Iris pigment epithelial cell (primary cell): ENCODE results near the gene RNF25.
A peak's percentile ranks its signal among the peaks of the same experiment; 100 is the strongest.

Source experiments
- DNase-seq: peaks from one replicate; pipeline ENCODE4 v3.0.0-alpha.2; 2011; ENCODE audit warnings: low read depth

Gene RNF25

DNA sequence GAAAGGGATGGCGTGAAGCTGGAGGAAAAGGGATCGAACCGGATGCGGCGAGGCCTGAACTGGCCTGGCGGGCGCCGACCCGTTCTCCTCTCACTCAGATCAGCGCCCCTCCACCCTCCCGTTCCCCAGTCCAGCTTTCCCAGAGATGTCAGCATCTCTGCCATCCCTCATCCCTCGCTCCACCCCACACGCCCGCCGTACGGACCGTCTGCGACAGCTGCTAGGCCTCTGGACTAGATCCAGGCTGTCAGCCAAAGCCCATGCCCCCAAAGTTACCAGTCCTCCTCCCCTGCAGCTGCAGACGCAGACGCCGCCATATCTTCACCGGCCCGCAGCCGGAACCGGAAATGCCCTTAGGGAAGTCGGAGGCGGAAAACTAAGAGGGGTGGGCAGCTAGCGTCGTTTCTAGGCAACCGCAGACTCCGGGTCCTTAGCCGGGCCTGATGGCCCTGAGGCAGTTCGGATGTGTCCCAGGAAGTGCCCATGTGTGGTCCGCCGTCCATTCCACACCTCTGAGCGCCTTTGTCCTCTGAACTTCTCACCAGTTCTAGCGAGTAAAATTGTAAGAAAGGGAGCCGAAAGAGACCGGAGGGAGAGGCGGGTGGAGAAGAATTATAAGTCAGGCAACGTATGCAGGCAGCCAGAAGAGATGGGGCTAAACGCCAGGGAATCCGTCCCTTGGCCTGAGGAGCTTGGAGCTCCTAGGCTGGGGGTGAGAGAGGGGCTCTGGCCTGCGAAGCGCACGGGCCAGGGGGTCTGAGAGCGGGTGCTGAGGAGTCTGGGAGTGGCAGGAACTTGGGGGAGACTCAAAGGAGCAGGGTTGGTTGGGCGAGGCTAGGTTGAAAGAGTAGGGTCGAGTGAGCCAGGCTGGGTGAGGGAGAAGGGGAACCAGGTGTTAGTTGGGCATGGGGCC lies at the start of gene RNF25, which contains the start of gene STK36:
TSS of gene RNF25 (minus strand) at position 349 of the 913 bp plus-strand sequence. CDS start at position 317, 32 bp downstream.
TSS of gene STK36 (plus strand) at position 433 of the 913 bp plus-strand sequence. CDS start 744 bp downstream, outside the sequence.
- DNase-seq, result peak; percentile 93

DNA sequence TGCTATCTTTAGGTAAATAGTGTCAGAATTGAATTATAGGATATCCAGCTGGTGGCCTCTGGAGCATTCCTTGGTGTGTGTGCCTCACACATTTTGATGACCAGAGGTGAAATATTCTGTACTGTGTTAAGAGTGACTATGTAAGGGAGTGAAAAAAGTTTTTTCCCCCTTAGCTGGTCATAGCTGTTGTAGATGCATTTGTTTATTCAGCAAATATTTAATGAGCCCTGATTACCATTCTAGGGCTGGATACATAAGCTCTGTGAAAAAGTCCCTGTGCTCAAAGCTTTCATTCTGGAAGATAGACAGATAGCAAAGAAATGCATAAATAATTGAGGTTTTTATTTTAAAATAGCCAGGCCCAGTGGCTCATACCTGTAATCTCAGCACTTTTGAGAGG lies 49.7 kb upstream of the RNF25 start:
- no peak for DNase-seq

GRCh38 chr2:218720048-218721041 lies 48.5 kb upstream of the RNF25 start:
- no peak for DNase-seq

- no peak for DNase-seq
These were observed 47.7 kb upstream of the RNF25 start for GRCh38 chr2:218719457-218719856.

- no peak for DNase-seq
These were observed 46.3 kb upstream of the RNF25 start for GRCh38 chr2:218718058-218718457.

DNA sequence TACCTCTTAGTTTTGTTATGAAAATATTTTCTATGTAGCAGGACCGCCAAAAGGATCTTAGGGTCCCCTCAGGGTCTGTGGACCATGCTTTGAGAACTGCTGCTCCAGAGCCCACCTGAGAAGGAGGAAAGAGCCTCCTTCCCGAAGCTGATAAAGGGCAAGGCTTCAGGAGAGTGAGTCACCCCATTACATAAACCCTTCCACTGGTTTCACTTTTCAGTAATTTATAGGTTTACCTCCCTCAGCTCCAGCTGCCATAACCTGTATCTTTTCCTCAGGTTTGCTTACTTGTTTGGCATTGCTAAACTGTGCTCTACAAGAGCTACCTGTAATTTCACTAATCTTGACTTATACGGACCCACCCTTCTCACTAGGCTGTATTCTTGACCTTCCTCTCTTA lies 45.5 kb upstream of the RNF25 start:
- peak; percentile 56 for DNase-seq

DNA sequence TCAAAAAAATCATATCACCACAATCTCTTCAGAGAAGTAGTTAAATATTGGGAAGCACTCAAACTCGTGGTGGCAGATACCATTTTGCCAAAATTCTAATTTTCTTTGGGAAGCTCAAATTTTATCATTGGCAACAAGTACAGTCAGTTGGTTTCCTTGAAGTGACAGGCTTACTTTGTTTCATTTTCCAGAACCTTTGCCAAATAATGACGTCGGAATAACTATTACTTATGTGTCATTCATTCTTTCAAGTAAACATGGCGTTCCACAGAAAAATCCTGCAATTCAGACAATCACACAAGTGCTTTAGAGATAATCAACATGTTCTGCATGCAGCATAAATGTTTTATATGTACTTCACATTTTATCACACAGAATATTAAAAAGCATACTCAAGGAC lies 44.3 kb upstream of the RNF25 start:
- peak; percentile 74 for DNase-seq

GRCh38 chr2:218713922-218714321 lies 42.1 kb upstream of the RNF25 start:
- no peak for DNase-seq

DNA sequence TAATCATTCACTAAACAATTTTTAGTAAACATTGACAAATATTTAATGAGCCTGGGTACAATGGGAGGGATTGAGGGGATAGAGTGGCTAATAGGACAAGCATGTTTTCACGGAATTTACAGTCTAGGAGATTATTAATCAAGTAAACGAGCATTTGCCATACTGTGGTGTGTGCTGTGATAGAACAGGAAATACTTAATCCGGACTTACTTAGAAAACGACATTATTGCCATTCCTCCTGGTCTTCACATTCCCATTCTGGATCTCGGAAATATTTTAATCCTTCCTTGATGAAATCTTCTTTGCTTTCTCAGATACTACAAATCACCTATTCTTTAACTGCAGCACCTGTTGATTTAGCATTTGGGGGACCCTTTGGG lies 39.7 kb upstream of the RNF25 start:
- peak; percentile 28 for DNase-seq

- DNase-seq, result peak; percentile 95
These were observed 39.1 kb upstream of the RNF25 start, which contains the start of gene TTLL4 for GRCh38 chr2:218710687-218711549. Gene TTLL4 (plus strand): TSS chr2:218710835. CDS start chr2:218737677, 26,842 bp downstream.

- no peak for DNase-seq
These were observed 38.5 kb upstream of the RNF25 start for GRCh38 chr2:218710334-218710686.

DNA sequence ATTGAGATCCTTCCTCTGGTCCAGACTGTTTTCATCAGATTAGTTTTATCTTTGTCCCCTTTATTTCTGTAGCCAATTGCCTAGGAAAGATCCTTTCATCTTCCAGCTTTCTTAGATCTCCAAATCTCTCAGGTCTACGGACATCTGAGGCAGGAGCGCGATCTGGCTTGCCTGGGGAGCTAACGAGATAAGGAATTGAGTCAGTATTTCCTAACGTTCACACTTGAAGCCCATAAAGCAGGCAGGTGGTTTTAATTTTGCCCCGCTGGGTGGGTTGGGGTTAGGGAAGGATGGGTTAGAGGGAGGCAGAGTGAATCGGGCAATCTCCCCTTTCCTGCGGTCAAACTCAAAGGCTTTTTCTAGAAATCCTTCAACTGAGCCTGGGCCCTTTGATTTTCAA lies 38.1 kb upstream of the RNF25 start:
- no peak for DNase-seq

GRCh38 chr2:218708086-218708485 lies 36.3 kb upstream of the RNF25 start:
- no peak for DNase-seq

DNA sequence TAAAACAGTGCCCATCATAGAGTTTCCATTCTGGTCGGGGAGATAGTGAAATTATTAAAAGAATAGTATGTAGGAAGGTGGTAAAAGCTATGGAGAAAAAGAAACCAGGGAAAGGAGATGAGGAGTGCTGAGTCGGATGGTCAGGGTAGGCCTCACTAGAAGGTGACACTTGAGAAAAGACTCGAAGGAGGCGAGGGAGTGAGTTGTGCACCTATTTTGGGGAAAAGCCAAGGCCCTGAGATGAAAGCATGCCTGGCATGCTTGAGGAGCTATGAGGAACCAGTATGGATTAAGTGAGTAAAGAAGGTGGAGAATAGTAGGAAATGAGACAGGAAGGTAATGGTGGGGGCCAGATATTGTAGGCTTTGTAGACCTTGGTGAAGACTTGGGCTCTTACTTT lies 31.5 kb upstream of the RNF25 start:
- no peak for DNase-seq

- no peak for DNase-seq
These were observed 30.0 kb upstream of the RNF25 start for GRCh38 chr2:218701806-218702205.

- DNase-seq, result no peak
These were observed 27.1 kb upstream of the RNF25 start for GRCh38 chr2:218698885-218699284.

GRCh38 chr2:218694405-218695145 lies 22.8 kb upstream of the RNF25 start:
- peak; percentile 54 for DNase-seq

GRCh38 chr2:218691234-218691633 lies 19.4 kb upstream of the RNF25 start:
- DNase-seq, result peak; percentile 21

DNA sequence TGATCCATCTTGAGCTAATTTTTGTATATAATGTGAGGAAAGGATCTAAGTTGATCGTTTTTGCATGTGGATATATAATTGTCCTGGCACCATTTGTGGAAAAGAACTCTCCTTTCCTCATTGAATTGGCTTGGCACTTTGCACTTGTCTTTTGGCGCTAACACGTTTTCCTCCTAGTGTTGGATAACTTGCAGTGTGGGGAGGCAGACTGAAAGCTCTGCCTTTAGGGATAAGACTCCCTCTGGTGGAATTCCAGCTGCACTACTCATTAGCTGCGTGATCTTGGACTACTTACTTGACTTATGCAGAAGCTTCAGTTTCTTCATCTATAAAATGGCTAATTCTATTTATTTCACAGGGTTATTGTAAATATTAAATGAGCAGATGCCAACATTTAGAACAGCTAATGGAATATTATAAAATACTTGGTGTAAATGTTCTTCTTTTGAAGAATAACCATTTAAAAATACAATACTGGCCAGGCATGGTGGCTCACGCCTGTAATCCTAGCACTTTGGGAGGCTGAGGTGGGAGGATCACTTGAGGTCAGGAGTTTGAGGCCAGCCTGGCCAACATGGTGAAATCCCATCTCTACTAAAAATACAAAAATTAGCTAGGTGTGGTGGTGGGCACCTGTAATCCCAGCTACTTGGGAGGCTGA lies 15.7 kb upstream of the RNF25 start:
- peak; percentile 83 for DNase-seq

- DNase-seq, result no peak
These were observed 8.3 kb upstream of the RNF25 start for GRCh38 chr2:218680061-218680460.
